Upper lobe of left lung (tissue), 6 donors: Measurements from ENCODE around the gene JPH4. TPM values are rescaled to one million over a fixed set of nuclear protein-coding genes. Genes with fewer than 3 reads are reported as not detected.
"Not testable (repeated sequence)": the region's sequence is repeated elsewhere in the genome, so short reads cannot be mapped to it uniquely, and the experiment has no call there.

Experiments
- ATAC-seq, 2 donors: fragments of 200-7000 bp; cut with Tn5 transposase; one replicate each; pipeline ENCODE4 v1.9.1; 2022; ENCODE audit warnings: mild to moderate bottlenecking in 2 of 2, moderate library complexity in 2 of 2; ENCODE audit not compliant: low FRiP score in 2 of 2
- DNase-seq, 2 donors: peaks; one replicate each; pipeline ENCODE4 v3.0.0-alpha.2; 2019 to 2020
- H3K27ac ChIP-seq, 4 donors: fragments of 200-600 bp; sonication (generic); one replicate each; pipeline ENCODE4 v1.5.1; 2016 to 2019
- H3K27me3 ChIP-seq, 4 donors: fragments of 200-600 bp; sonication (generic); one replicate each; pipeline ENCODE4 v1.5.1; 2017 to 2019
- H3K36me3 ChIP-seq, 4 donors: fragments of 200-600 bp; sonication (generic); one replicate each; pipeline ENCODE4 v1.5.1; 2016 to 2019
- H3K4me1 ChIP-seq, 4 donors: fragments of 200-600 bp; sonication (generic); one replicate each; pipeline ENCODE4 v1.5.1; 2018 to 2019
- H3K4me3 ChIP-seq, 4 donors: fragments of 200-600 bp; sonication (generic); one replicate each; pipeline ENCODE4 v1.5.1; 2017 to 2019; ENCODE audit warnings: mild to moderate bottlenecking in 2 of 4, moderate library complexity in 1 of 4
- H3K9me3 ChIP-seq, 4 donors: fragments of 200-600 bp; sonication (generic); one replicate each; pipeline ENCODE4 v1.5.1; 2018 to 2019
- EP300 ChIP-seq, 4 donors: sonication (generic); formaldehyde crosslinking; IDR thresholded peaks; one replicate each; pipeline ENCODE4 v1.5.1; 2017; ENCODE audit warnings: antibody characterized with exemption in 4 of 4, control low read depth in 2 of 4
- POLR2A ChIP-seq, 4 donors: fragments of 450-650 bp; IDR thresholded peaks; one replicate each; pipeline ENCODE4 v1.5.1; 2016 to 2017; ENCODE audit warnings: antibody characterized with exemption in 4 of 4, mild to moderate bottlenecking in 2 of 4
- POLR2AphosphoS5 ChIP-seq, 2 donors: sonication (generic); formaldehyde crosslinking; IDR thresholded peaks; one replicate each; pipeline ENCODE4 v1.5.1; 2017; ENCODE audit warnings: antibody characterized with exemption in 2 of 2
- WGBS, 2 donors: methylation state at CpG; one replicate each; pipeline ENCODE4 v1.1.5; 2017 to 2018; 5-methylcytosine and 5-hydroxymethylcytosine counted together
- total RNA-seq, 6 donors: library from RNA; depleted of rRNA in 4 of 6; stranded (reverse); fragments of >200 nt in 4 of 6; gene quantifications; one replicate each; pipeline versions ENCODE4 v1.1.0 to v1.2.1, GENCODE V29; 2016 to 2021
- TF ChIP-seq, protein P1 (sequence below), 6 experiments: fragments of 450-650 bp in 4 of 6; fragments of 200-600 bp in 2 of 6; sonication (generic) in 2 of 6; IDR thresholded peaks; one replicate each; pipeline ENCODE4 v1.5.1; 2016 to 2019; ENCODE audit warnings: antibody characterized with exemption in 6 of 6
- donor health status: DM: no; HTN: no; CAD: no; lungs with moderate emphysema.
- donor health status: DM: no; HTN: yes; CAD: no; lungs with severe emphysema.

JPH4 gene
- total RNA-seq, 6 donors from 2014 or later, result 0.69 to 6.5 (median 2.5) TPM

- no peaks in the 10 kb centered on the region for H3K36me3 ChIP-seq
- WGBS, 2 donors, result 91 to 100% methylated on average over 2 of the region's 2 CpGs
- no peak overlapping the region for H3K4me3 ChIP-seq
- no peaks in the 10 kb centered on the region for H3K27me3 ChIP-seq
- DNase-seq, result no peak
- TF ChIP-seq POLR2A (IDR thresholded peaks at IDR 0.05), result no peak
- no peak for TF ChIP-seq POLR2AphosphoS5 (IDR thresholded peaks at IDR 0.05)
- no peak for TF ChIP-seq EP300 (IDR thresholded peaks at IDR 0.05)
- TF ChIP-seq, protein P1, sequence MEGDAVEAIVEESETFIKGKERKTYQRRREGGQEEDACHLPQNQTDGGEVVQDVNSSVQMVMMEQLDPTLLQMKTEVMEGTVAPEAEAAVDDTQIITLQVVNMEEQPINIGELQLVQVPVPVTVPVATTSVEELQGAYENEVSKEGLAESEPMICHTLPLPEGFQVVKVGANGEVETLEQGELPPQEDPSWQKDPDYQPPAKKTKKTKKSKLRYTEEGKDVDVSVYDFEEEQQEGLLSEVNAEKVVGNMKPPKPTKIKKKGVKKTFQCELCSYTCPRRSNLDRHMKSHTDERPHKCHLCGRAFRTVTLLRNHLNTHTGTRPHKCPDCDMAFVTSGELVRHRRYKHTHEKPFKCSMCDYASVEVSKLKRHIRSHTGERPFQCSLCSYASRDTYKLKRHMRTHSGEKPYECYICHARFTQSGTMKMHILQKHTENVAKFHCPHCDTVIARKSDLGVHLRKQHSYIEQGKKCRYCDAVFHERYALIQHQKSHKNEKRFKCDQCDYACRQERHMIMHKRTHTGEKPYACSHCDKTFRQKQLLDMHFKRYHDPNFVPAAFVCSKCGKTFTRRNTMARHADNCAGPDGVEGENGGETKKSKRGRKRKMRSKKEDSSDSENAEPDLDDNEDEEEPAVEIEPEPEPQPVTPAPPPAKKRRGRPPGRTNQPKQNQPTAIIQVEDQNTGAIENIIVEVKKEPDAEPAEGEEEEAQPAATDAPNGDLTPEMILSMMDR (IDR thresholded peaks at IDR 0.05), result no peak
- H3K9me3 ChIP-seq, result no peaks in the 10 kb centered on the region
- H3K4me1 ChIP-seq, result peaks cover 3 to 9% (median 5%) of the 10 kb centered on the region in 4 donors
- H3K27ac ChIP-seq, result no peak overlapping the region
- ATAC-seq, result peak; percentile 23 to 49
Measured at GRCh38 chr14:23589606-23590005, 11.0 kb upstream of the JPH4 start.

DNA sequence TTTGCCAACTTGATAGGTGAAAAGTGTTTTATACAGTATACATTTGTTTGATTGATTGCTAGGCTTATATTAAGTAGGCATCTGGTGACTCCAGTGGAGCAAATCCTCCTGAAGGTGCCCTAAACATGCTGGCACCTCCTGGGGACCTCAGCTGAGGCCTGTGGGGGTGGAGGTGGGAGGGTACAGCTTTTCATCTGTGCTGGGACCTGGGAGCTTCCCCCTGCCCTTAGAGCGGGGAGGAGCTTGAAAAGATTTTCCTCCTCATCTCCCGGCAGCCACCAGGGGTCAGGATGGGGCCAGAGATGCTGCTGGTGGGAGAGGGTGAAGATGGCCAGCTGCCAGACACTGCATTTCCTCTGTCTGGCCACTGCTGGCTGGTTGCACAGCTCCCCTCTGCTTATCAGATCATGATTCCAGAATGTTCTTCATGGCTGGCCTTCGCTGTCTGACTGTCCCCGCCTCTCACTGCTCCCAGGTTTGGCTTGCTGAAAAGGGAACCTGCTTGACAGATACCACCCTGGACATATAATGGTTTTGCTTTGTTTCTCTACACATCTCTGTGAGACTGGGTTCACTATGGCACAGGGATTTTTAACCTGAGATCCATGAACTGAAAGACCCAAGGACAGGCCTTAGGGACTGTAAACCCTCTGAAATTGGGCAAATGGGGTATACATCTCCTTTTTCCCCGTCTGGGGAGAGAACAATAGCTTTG, 10.5 kb upstream of the JPH4 start:
- H3K27ac ChIP-seq, result no peak overlapping the region
- no peaks in the 10 kb centered on the region for H3K27me3 ChIP-seq
- TF ChIP-seq EP300 (IDR thresholded peaks at IDR 0.05) (no peak), POLR2A (IDR thresholded peaks at IDR 0.05) (no peak), POLR2AphosphoS5 (IDR thresholded peaks at IDR 0.05) (no peak)
- TF ChIP-seq, protein P1 (IDR thresholded peaks at IDR 0.05), result peak; percentile 76 to 94 (median 80)
- H3K4me3 ChIP-seq, result no peak overlapping the region
- ATAC-seq (peak; percentile 96 to 97), DNase-seq (peak in 1 of 2 donors; percentile 91)
- no peaks in the 10 kb centered on the region for H3K9me3 ChIP-seq
- H3K4me1 ChIP-seq, result peaks cover 3 to 9% (median 5%) of the 10 kb centered on the region in 4 donors
- WGBS, 2 donors, result 13 to 14% methylated on average over 5 of the region's 5 CpGs
- H3K36me3 ChIP-seq, result no peaks in the 10 kb centered on the region

DNA sequence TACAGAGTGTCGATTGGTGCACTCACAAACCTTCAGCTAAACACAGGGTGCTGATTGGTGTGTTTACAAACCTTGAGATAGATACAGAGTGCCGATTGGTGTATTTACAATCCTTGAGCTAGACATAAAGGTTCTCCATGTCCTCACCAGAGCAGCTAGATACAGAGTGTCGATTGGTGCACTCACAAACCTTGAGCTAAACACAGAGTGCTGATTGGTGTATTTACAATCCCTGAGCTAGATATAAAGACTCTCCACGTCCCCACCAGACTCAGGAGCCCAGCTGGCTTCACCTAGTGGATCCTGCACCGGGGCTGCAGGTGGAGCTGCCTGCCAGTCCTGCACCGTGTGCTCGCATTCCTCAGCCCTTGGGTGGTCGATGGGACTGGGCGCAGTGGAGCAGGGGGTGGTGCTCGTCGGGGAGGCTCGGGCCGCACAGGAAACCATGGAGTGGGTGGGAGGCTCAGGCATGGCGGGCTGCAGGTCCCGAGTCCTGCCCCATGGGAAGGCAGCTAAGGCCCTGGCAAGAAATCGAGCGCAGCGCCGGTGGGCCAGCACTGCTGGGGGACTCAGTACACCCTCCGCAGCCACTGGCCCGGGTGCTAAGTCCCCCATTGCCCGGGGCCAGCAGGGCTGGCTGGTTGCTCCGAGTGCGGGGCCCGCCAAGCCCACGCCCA, 6.1 kb upstream of the JPH4 start:
- H3K4me1 ChIP-seq, H3K36me3 ChIP-seq, H3K27me3 ChIP-seq, H3K9me3 ChIP-seq, H3K4me3 ChIP-seq, H3K27ac ChIP-seq, ATAC-seq: not testable (repeated sequence)
- DNase-seq, result peak in 1 of 2 donors; percentile 80
- WGBS, 2 donors, result 89 to 93% methylated on average over 3 to 25 of the region's 26 CpGs

DNA sequence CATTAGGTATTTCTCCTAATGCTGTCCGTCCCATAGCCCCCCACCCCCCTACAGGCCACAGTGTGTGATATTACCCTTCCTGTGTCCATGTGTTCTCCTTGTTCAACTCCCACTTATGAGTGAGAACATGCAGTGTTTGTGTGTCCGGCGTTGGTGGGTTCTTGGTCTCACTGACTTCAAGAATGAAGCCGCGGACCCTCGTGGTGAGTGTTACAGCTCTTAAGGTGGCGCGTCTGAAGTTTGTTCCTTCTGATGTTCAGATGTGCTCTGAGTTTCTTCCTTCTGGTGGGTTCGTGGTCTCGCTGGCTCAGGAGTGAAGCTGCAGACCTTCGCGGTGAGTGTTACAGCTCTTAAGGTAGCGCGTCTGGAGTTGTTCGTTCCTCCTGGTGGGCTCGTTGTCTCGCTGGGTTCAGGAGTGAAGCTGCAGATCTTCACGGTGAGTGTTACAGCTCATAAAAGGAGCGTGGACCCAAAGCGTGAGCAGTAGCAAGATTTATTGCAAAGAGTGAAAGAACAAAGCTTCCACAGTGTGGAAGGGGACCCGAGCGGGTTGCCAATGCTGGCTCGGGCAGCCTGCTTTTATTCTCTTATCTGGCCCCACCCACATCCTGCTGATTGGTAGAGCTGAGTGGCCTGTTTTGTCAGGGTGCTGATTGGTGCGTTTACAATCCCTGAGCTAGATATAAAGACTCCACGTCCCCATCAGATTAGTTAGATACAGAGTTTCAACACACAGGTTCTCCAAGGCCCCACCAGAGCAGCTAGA, 5.4 kb upstream of the JPH4 start:
- not testable (repeated sequence) for H3K27me3 ChIP-seq, DNase-seq, H3K36me3 ChIP-seq, H3K4me1 ChIP-seq, H3K4me3 ChIP-seq, H3K27ac ChIP-seq, H3K9me3 ChIP-seq, ATAC-seq
- 80 to 84% methylated on average over 23 to 25 of the region's 25 CpGs for WGBS, 2 donors

DNA sequence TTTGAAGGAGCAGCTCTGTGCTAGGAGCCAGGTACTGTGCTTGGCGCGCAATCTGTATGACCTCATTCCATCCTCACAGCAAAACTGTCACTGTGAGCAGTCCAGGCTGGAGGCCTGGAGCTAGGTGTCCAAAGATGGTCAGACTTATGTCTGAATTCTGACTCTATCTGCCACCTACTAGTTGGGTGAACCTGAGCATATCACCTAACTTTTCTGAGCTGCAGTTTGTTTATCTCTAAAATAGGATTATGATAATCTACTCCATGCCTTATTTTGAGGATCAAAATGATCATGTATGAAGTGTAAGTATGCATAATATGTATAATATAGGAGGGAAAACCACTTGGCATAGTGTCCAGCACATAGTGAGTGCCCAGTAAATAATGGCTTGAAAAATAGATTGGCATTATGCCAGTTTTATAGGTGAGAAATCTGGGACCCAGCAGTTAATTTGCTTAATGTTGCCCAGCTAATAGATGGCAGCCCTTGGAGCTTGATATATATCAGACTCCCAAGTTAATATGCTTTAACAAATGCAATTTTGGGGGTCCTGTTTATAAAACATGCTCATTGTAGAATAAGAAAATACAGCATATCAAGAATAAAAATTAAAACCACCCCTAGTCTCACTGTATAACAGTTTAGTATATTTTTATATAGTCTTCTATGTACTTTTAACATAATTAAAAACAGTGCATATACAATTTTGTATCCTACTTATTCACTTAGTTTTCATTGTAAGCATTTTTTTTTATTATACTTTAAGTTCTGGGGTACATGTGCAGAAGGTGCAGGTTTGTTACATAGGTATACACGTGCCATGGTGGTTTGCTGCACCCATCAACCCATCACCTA, 4.5 kb upstream of the JPH4 start:
- Histone ChIP-seq H3K27ac (no peak overlapping the region), H3K36me3 (no peaks in the 10 kb centered on the region), H3K27me3 (peaks cover 0 to 7% (median under 1%) of the 10 kb centered on the region in 4 donors), H3K4me3 (no peak overlapping the region), H3K9me3 (no peaks in the 10 kb centered on the region), H3K4me1 (no peaks in the 10 kb centered on the region)
- DNase-seq, result no peak
- WGBS, 2 donors, result 76 to 82% methylated on average over 3 of the region's 3 CpGs
- no peak for ATAC-seq
- TF ChIP-seq EP300 (IDR thresholded peaks at IDR 0.05) (no peak), POLR2A (IDR thresholded peaks at IDR 0.05) (no peak), POLR2AphosphoS5 (IDR thresholded peaks at IDR 0.05) (no peak)
- TF ChIP-seq, protein P1 (IDR thresholded peaks at IDR 0.05), result no peak
